GM10847 (cell line): ENCODE data around the gene CD74.

Experiments used
- POLR2A ChIP-seq: IDR thresholded peaks from 2 replicates; pipeline ENCODE4 v1.6.1; 2011; ENCODE audit not compliant: insufficient read length; ENCODE audit errors: extremely low read depth

Gene CD74

DNA sequence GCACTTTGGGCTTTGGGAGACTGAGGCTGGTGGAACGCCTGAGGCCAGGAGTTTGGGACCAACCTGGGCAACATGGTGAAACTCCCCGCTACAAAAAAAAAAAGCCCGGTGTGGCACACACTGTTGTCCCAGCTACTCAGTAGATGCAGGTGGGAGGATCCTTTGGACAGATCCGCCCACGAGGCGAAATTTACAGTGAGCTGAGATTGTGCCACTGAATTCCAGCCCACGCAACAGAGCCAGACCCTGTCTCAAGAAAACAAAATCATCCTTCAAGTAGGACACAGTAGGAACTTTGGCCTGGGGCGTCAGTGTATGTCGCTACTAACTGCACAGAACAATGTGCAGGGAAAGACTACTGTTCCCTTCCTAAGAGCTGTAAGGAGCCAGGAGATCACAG, 32.1 kb upstream of the CD74 start:
- no peak for TF ChIP-seq POLR2A

DNA sequence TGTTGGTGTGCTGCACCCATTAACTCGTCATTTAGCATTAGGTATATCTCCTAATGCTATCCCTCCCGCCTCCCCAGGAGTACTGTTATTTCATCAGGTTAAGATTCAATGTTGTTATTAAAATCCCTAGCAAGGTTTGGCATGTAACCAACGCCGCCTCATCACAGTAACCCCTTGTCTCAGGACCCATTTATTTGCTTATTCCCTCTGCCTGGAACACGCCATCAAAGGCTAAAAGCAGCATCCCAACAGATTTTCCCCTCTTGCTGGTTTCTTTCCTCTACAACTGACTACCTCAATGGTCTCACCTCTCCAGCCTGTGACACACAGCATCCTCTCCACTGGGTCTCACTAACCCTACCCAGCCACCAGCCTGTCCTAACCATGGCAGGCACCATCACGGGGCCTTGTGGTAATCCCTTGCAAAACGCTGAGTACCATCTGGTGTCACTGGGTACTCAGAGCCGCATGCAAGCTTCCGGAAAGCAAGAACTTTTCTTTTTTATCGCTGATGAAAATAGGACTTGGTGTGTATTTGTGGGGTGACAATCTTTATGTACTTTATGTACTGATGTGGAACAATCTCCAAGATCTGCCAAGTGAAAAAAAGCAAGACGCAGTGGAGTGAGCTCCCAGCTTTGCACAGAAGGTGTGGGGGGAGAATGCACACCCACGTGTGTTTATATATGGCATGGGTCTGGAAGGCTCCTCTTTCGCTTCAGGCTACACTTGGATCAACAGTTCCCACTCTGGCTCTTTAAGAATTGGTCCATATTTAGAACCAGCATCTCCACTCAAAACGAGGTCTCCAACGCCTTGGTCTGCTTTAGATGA, 30.7 kb upstream of the CD74 start:
- no peak for TF ChIP-seq POLR2A

DNA sequence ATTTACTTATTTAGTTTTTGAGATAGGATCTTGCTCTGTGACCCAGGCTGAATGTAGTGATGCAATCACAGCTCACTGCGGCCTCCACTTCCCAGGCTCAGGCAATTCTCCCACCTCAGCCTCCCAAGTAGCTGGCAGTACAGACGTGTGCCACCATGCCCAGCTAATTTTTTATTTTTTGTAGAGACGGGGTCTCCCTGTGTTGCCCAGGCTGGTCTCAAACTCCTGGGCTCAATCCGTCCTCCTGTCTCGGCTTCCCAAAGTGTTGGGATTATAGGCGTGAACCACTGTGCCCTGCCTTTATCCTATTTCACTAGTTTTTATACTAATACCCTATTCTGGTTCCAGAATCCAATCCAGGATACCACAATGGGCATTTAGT, 30.0 kb upstream of the CD74 start:
- no peak for TF ChIP-seq POLR2A

GRCh38 chr5:150441813-150442698, 29.3 kb upstream of the CD74 start:
- no peak for TF ChIP-seq POLR2A

DNA sequence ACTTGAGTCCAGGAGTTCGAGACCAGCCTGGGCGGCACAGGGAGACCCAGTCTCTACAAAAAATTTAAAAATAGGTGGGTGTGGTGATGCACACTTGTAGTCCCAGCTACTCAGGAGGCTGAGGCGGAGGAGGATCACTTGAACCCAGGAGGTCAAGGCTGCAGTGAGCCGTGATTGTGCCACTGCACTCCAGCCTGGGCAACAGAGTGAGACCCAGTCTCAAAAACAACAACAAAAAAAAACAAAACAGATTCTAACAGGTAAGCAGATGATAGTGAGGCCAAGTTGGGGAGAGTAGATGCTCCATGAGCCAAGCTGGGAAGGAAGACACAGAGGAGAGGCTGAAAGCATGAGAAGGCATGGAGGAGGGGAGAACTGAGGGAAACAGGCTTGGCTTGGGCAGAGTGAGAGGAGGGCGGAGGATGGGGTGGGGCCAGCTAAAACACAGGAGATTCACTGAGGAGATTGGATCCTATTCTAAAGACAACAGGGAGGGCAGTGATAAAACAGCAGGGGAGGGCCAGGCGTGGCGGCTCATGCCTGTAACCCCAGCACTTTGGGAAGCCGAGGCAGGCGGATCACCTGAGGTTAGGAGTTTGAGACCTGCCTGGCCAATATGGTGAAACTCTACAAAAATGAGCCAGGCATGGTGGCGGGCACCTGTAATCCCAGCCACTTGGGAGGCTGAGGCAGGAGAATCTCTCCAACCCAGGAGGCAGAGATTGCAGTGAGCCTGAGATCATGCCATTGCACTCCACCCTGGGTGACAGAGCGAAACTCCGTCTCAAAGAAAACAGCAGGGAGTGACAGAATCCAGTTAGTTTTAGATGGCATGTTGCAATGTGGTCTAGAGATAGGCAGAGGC, 28.5 kb upstream of the CD74 start:
- TF ChIP-seq POLR2A: no peak

DNA sequence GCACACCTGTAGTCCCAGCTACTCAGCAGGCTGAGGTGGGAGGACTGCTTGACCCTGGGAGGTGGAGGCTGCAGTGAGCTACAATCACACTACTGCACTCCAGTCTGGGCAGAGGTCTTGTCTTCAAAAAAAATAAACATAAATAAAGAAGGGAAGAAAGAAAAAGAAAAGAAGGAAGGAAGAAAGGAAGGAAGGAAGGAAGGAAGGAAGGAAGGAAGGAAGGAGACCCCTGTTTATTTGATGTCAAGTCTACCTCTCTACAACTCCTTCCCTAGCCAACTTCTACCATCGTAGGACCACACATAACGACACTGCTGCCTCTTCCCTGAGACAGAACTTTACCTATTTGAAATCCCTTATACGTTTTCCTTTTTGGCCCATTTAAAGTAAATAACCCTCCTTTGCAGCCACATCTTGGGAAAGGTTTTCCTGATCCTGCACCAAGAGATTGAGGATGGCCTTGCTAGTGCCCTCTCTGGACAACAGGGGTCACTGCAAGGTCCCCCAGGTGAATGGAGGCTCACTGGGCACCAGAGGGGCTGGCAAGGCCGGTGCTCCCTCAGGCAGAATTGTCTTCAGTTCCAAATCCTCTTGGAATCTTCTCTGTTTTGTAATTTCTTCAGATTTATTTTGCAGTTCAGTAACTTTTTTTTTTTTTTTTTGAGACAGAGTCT, 26.3 kb upstream of the CD74 start:
- no peak for TF ChIP-seq POLR2A

DNA sequence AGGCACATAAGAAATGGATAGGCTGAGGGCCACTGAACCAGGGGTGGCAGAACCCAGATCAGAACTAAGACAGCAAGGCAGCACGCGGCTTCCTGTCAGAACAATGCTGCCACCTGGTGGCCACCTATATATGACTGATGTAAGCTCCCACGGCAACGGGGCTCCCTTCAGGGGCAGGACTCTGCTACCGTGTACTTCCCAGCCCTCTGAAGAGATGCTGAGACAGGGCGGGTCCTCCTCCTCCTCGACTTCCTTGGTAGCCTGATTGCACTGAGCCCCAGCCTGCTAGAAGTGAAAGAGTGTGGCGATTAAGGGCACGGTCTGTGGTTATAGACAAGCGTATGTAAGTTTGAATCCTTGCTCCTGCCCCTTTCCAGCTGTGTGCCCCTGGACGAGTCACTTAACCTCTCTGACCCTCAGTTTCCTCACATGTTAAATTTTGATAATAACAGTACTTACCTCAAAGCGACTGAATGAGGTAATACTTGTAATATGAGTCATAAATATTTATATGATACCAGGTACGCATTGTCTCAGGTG, 23.5 kb upstream of the CD74 start:
- no peak for TF ChIP-seq POLR2A

- TF ChIP-seq POLR2A: no peak
These were observed 21.8 kb upstream of the CD74 start for GRCh38 chr5:150434464-150434863.

DNA sequence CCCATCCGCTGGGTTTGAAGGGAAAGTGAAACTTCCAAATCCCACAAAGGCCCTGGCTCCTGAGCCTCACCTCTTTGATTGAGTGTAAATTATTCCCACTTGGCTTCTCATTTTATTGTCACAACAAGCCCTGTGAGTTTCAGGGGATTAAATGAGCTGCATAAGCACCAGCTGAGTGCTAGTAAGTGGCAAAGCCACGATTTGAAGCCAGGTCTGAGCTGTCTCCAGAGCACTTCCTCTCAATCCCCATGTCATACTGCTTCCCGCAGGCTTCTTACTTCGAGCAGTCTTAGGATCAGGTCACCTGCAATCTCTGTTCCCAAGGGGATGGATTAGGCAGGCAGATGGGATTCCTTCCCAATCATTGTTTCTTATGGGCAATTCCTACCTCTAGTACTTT, 18.9 kb upstream of the CD74 start:
- no peak for TF ChIP-seq POLR2A

DNA sequence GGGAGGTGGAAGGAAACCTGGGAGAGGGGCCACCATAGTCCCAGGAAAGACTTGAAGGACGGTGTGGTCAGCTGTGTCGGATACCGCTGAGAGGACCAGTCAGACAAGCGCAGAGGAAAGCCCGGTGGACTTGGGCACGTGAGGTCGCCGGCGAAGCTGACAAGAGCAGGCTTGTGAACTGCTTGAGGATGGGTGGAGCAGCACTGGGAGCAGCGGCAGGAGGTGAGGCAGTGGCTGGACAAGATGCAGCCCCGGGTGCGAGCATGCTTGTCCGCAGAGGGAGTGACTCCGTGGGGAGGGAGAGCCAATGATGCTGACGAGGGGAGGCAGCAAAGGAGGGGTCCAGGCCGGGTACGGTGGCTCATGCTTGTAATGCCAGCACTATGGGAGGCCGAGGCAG, 18.3 kb upstream of the CD74 start:
- TF ChIP-seq POLR2A: no peak

DNA sequence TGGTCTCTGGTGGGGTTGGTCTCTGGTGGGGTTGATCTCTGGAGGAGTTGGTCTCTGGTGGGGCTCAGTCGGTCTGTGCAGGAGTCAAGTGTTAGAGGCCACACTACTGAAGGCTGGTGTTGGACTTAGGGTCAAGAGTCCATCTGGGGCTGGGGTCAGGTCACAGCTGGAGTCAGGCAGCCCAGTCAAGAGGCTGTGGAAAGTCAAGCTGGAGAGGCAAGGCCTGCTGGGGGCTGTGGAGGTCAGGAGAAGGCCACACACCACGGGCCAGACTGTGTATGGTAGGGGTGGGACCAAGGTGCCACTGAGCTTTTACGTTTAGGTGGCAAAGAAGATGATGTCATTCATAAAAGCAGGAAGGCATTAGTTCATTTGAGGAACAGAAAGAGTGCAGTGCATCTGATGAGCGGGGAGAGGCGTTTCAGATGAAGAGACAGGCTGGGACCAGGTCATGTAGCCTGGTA, 16.7 kb upstream of the CD74 start:
- no peak for TF ChIP-seq POLR2A

DNA sequence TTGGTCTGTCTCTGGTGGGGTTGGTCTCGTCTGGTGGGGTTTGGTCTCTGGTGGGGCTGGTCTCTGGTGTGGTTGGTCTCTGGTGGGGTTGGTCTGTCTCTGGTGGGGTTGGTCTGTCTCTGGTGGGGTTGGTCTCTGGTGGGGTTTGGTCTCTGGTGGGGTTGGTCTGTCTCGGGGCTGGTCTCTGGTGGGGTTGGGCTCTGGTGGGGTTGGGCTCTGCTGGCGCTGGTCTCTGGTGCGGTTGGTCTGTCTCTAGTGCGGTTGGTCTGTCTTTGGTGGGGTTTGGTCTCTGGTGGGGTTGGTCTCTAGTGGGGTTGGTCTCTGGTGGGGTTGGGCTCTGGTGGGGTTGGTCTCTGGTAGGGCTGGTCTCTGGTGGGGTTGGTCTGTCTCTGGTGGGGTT, 16.3 kb upstream of the CD74 start:
- TF ChIP-seq POLR2A: no peak

- TF ChIP-seq POLR2A: no peak
These were observed 15.6 kb upstream of the CD74 start for GRCh38 chr5:150428106-150428876.

- no peak for TF ChIP-seq POLR2A
These were observed 10.0 kb upstream of the CD74 start for GRCh38 chr5:150422758-150423157.
